Sigmoid colon (tissue), 7 donors: ENCODE data around the gene MC1R. TPM values are rescaled to one million over a fixed set of nuclear protein-coding genes. Genes with fewer than 3 reads are reported as not detected.
"Not testable (repeated sequence)": the region's sequence is repeated elsewhere in the genome, so short reads cannot be mapped to it uniquely, and the experiment has no call there.

Source experiments
- DNase-seq: peaks from one replicate; pipeline ENCODE4 v3.0.0-alpha.2; 2019
- H3K27ac ChIP-seq, 4 donors: fragments of 200-600 bp; sonication (generic); one replicate each; pipeline ENCODE4 v1.5.1; 2016 to 2019; ENCODE audit warnings: mild to moderate bottlenecking in 1 of 4
- H3K27me3 ChIP-seq, 3 donors: fragments of 200-600 bp; sonication (generic); one replicate each; pipeline ENCODE4 v1.5.1; 2019; ENCODE audit warnings: mild to moderate bottlenecking in 1 of 3
- H3K36me3 ChIP-seq, 4 donors: fragments of 200-600 bp; sonication (generic); one replicate each; pipeline ENCODE4 v1.5.1; 2016 to 2019
- H3K4me1 ChIP-seq, 4 donors: fragments of 200-600 bp; sonication (generic); one replicate each; pipeline ENCODE4 v1.5.1; 2017 to 2019
- H3K4me3 ChIP-seq, 4 donors: fragments of 200-600 bp; sonication (generic); one replicate each; pipeline ENCODE4 v1.5.1; 2017 to 2019; ENCODE audit warnings: mild to moderate bottlenecking in 2 of 4, moderate library complexity in 1 of 4
- H3K9me3 ChIP-seq, 4 donors: fragments of 200-600 bp in 3 of 4; sonication (generic) in 3 of 4; one replicate each; pipeline versions ENCODE4 v1.5.1 to v1.6.1; 2013 to 2019
- EP300 ChIP-seq, 4 donors: sonication (generic); formaldehyde crosslinking; IDR thresholded peaks; one replicate each; pipeline ENCODE4 v1.6.1; 2017; ENCODE audit warnings: antibody characterized with exemption in 4 of 4
- POLR2A ChIP-seq, 2 donors: fragments of 450-650 bp; IDR thresholded peaks; one replicate each; pipeline ENCODE4 v1.6.1; 2016; ENCODE audit warnings: antibody characterized with exemption in 2 of 2, mild to moderate bottlenecking in 2 of 2, moderate library complexity in 2 of 2
- POLR2AphosphoS5 ChIP-seq, 4 donors: sonication (generic); formaldehyde crosslinking; IDR thresholded peaks; one replicate each; pipeline ENCODE4 v1.6.1; 2017; ENCODE audit warnings: antibody characterized with exemption in 4 of 4
- WGBS, 2 donors: extraction: QIAGEN DNeasy Blood & Tissue Kit; methylation state at CpG; one replicate each; pipeline ENCODE4 v1.1.7; 2013; 5-methylcytosine and 5-hydroxymethylcytosine counted together
- intact Hi-C: fragments of 100-400 bp; cut with DNase I; formaldehyde crosslinking; loops from one replicate; pipeline ENCODE4 v1.15.1; 2023
- polyA plus RNA-seq, 3 donors: library from polyadenylated mRNA; stranded (reverse); fragments of 200-250 nt; gene quantifications; one replicate each; pipeline ENCODE4 v1.2.3, GENCODE V29; 2013
- total RNA-seq, 4 donors: library from RNA; depleted of rRNA; stranded (reverse); fragments of >200 nt; gene quantifications; one replicate each; pipeline ENCODE4 v1.1.0, GENCODE V29; 2016
- TF ChIP-seq, protein P1 (sequence below), 4 experiments: fragments of 450-650 bp in 3 of 4; fragments of 200-600 bp in 1 of 4; IDR thresholded peaks; one replicate each; pipeline ENCODE4 v1.5.1; 2016 to 2019; ENCODE audit warnings: antibody characterized with exemption in 4 of 4, mild to moderate bottlenecking in 3 of 4, moderate library complexity in 2 of 4
- donor health status: healthy with polysubstance abuse.
- donor health status: Bipolar disorder and iron deficiency.
- donor health status: healthy.

Gene MC1R
- total and polyA plus RNA-seq, 7 donors: 2.1 to 8.0 (median 4.9) TPM; not detected in 2

DNA sequence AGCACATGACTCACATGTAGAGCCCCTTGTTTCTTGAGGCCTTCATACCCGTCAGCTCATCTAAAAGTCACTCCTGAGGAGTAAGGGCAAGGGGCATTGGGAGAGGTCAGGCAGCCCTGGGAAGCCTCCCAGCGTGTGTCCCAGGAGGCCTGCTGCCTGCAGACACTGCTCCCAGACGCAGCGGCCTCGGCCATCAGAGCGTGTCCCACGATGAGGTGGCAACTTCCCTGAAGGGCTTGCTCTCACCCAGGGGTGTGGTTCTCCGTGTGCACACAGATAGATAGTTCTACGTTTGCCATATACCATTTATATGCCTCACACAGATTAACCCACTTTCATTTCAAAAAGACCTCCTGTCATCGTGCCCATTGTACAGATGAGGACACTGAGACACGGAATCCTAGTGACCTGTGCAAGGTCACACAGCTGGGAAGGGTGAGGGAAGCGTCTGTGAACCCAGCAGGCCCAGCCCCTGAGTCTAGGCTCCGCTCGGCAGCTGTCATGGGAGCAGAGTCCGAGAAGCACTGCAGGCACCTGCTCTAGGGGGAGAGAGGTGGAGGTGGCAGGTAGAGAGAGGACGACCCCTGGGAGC lies 12.7 kb downstream of the MC1R start:
- Histone ChIP-seq H3K27ac (no peak overlapping the region), H3K36me3 (no peaks in the 10 kb centered on the region), H3K27me3 (peaks cover 0 to 14% (median 4%) of the 10 kb centered on the region in 3 donors), H3K4me1 (peaks cover 0 to 3% (median 3%) of the 10 kb centered on the region in 4 donors), H3K9me3 (no peaks in the 10 kb centered on the region), H3K4me3 (no peak overlapping the region)
- TF ChIP-seq POLR2AphosphoS5 (IDR thresholded peaks at IDR 0.05): no peak
- no peak for TF ChIP-seq EP300 (IDR thresholded peaks at IDR 0.05)
- TF ChIP-seq POLR2A (IDR thresholded peaks at IDR 0.05): no peak
- TF ChIP-seq, protein P1, sequence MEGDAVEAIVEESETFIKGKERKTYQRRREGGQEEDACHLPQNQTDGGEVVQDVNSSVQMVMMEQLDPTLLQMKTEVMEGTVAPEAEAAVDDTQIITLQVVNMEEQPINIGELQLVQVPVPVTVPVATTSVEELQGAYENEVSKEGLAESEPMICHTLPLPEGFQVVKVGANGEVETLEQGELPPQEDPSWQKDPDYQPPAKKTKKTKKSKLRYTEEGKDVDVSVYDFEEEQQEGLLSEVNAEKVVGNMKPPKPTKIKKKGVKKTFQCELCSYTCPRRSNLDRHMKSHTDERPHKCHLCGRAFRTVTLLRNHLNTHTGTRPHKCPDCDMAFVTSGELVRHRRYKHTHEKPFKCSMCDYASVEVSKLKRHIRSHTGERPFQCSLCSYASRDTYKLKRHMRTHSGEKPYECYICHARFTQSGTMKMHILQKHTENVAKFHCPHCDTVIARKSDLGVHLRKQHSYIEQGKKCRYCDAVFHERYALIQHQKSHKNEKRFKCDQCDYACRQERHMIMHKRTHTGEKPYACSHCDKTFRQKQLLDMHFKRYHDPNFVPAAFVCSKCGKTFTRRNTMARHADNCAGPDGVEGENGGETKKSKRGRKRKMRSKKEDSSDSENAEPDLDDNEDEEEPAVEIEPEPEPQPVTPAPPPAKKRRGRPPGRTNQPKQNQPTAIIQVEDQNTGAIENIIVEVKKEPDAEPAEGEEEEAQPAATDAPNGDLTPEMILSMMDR (IDR thresholded peaks at IDR 0.05): no peak
- no peak for DNase-seq
- intact Hi-C loops: no loop called here
- WGBS, 2 donors: 72 to 77% methylated on average over 16 of the region's 16 CpGs

DNA sequence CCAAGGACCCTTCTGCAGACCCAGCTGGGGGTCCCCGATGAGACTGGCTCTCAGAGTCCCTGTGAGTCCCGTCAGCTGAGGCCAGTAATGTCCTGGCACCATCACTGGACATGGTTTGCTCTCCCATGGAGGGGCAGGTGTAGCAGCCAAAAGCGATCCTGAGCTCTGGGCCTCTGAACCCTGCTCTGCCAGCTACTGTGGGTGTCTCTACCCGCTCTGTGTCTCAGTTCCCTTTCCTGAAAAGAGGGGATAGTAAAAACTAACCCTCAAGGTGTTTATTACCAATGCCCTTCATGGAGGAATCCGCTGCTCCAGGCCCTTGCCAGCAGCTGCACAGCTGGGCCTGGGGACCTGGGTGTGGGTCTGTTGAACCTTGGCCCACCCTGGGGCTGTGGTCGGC lies 13.3 kb downstream of the MC1R start:
- DNase-seq: no peak
- intact Hi-C loops: no loop called here
- Histone ChIP-seq H3K36me3 (no peaks in the 10 kb centered on the region), H3K4me1 (no peaks in the 10 kb centered on the region), H3K9me3 (no peaks in the 10 kb centered on the region), H3K27ac (no peak overlapping the region), H3K4me3 (no peak overlapping the region), H3K27me3 (peaks cover 0 to 9% (median 4%) of the 10 kb centered on the region in 3 donors)
- 81 to 89% methylated on average over 6 of the region's 6 CpGs for WGBS, 2 donors
- TF ChIP-seq POLR2A (IDR thresholded peaks at IDR 0.05): no peak
- no peak for TF ChIP-seq POLR2AphosphoS5 (IDR thresholded peaks at IDR 0.05)
- no peak for TF ChIP-seq EP300 (IDR thresholded peaks at IDR 0.05)
- TF ChIP-seq, protein P1 (IDR thresholded peaks at IDR 0.05): no peak

DNA sequence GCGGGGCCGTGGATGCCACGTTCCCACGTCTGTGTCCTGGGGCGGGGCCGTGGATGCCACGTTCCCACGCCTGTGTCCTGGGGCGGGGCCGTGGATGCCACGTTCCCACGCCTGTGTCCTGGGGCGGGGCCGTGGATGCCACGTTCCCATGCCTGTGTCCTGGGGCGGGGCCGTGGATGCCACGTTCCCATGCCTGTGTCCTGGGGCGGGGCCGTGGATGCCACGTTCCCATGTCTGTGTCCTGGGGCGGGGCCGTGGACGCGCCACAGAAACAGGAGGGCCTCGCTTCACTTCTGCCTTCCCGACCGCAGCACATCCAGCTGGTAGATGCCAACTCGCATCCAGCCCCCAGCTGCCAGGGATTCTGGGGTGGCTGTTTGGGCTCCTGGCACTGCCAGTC lies 15.4 kb downstream of the MC1R start:
- 82 to 94% methylated on average over 29 of the region's 29 CpGs for WGBS, 2 donors
- H3K9me3 ChIP-seq, H3K4me3 ChIP-seq, DNase-seq, H3K27me3 ChIP-seq, H3K27ac ChIP-seq, H3K36me3 ChIP-seq, intact Hi-C loops, H3K4me1 ChIP-seq: not testable (repeated sequence)

DNA sequence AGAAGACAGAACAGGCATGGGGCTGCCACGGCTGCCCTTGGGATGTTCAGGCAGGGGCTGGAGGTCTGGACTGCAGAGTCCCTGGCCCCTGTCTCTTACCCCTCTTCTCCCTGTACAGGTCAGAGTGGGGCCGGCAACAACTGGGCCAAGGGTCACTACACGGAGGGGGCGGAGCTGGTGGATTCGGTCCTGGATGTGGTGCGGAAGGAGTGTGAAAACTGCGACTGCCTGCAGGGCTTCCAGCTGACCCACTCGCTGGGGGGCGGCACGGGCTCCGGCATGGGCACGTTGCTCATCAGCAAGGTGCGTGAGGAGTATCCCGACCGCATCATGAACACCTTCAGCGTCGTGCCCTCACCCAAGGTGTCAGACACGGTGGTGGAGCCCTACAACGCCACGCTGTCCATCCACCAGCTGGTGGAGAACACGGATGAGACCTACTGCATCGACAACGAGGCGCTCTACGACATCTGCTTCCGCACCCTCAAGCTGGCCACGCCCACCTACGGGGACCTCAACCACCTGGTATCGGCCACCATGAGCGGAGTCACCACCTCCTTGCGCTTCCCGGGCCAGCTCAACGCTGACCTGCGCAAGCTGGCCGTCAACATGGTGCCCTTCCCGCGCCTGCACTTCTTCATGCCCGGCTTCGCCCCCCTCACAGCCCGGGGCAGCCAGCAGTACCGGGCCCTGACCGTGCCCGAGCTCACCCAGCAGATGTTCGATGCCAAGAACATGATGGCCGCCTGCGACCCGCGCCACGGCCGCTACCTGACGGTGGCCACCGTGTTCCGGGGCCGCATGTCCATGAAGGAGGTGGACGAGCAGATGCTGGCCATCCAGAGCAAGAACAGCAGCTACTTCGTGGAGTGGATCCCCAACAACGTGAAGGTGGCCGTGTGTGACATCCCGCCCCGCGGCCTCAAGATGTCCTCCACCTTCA lies 16.2 kb downstream of the MC1R start:
- H3K27me3 ChIP-seq: peaks cover 0 to 9% (median 4%) of the 10 kb centered on the region in 3 donors
- H3K4me1 ChIP-seq: no peaks in the 10 kb centered on the region
- no peaks in the 10 kb centered on the region for H3K9me3 ChIP-seq
- no peak for DNase-seq
- H3K36me3 ChIP-seq: no peaks in the 10 kb centered on the region
- H3K27ac ChIP-seq: no peak overlapping the region
- TF ChIP-seq, protein P1 (IDR thresholded peaks at IDR 0.05): no peak
- no peak for TF ChIP-seq EP300 (IDR thresholded peaks at IDR 0.05)
- no peak for TF ChIP-seq POLR2A (IDR thresholded peaks at IDR 0.05)
- TF ChIP-seq POLR2AphosphoS5 (IDR thresholded peaks at IDR 0.05): no peak
- 94 to 96% methylated on average over 61 of the region's 61 CpGs for WGBS, 2 donors
- H3K4me3 ChIP-seq: no peak overlapping the region
- intact Hi-C loops: no loop called here

DNA sequence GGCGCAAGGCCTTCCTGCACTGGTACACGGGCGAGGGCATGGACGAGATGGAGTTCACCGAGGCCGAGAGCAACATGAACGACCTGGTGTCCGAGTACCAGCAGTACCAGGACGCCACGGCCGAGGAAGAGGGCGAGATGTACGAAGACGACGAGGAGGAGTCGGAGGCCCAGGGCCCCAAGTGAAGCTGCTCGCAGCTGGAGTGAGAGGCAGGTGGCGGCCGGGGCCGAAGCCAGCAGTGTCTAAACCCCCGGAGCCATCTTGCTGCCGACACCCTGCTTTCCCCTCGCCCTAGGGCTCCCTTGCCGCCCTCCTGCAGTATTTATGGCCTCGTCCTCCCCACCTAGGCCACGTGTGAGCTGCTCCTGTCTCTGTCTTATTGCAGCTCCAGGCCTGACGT lies 17.0 kb downstream of the MC1R start:
- H3K9me3 ChIP-seq, H3K36me3 ChIP-seq, H3K27me3 ChIP-seq, H3K27ac ChIP-seq, H3K4me3 ChIP-seq, DNase-seq, H3K4me1 ChIP-seq, intact Hi-C loops: not testable (repeated sequence)
- WGBS, 2 donors: 83 to 91% methylated on average over 27 of the region's 27 CpGs
